ENCODE results near the gene FANCC.

GRCh38 chr9:95206143-95206542 lies 111.4 kb downstream of the FANCC start:
- TF ChIP-seq EP300 (IDR thresholded peaks at IDR 0.05; ENCODE audit: borderline replicate concordance) (no peak), CREB1 (IDR thresholded peaks at IDR 0.05; ENCODE audit: low read depth) (no peak), EGR1 (IDR thresholded peaks at IDR 0.05) (no peak), RAD21 (IDR thresholded peaks at IDR 0.05; ENCODE audit: low read depth) (no peak), TEAD4 (IDR thresholded peaks at IDR 0.05) (no peak), NFIC (IDR thresholded peaks at IDR 0.05) (no peak), USF1 (IDR thresholded peaks at IDR 0.05) (no peak), REST (IDR thresholded peaks at IDR 0.05; ENCODE audit: low read depth) (no peak)

Data from Ishikawa (cell line).